Lower lobe of right lung (tissue), 2 donors: ENCODE data around the gene FAM9A. TPM values are rescaled to one million over a fixed set of nuclear protein-coding genes. Genes with fewer than 3 reads are reported as not detected.

ENCODE experiments used
- ATAC-seq, 2 donors: fragments of 200-7000 bp; cut with Tn5 transposase; one replicate each; pipeline ENCODE4 v1.9.1; 2020 to 2022; ENCODE audit warnings: mild to moderate bottlenecking in 2 of 2, moderate library complexity in 2 of 2
- DNase-seq: peaks from one replicate; pipeline ENCODE4 v3.0.0-alpha.2; 2020
- H3K27ac ChIP-seq: fragments of 200-600 bp; one replicate; pipeline ENCODE4 v1.8.0; 2022
- H3K27me3 ChIP-seq: fragments of 200-600 bp; one replicate; pipeline ENCODE4 v1.8.0; 2022; ENCODE audit warnings: low read depth
- H3K36me3 ChIP-seq: fragments of 200-600 bp; one replicate; pipeline ENCODE4 v1.8.0; 2022; ENCODE audit warnings: mild to moderate bottlenecking
- H3K4me1 ChIP-seq: fragments of 200-600 bp; one replicate; pipeline ENCODE4 v1.8.0; 2022
- H3K4me3 ChIP-seq: fragments of 200-600 bp; one replicate; pipeline ENCODE4 v1.8.0; 2022; ENCODE audit warnings: mild to moderate bottlenecking
- H3K9me3 ChIP-seq: fragments of 200-600 bp; one replicate; pipeline ENCODE4 v1.8.0; 2022
- CTCF ChIP-seq: fragments of 200-600 bp; IDR thresholded peaks from one replicate; pipeline ENCODE4 v1.8.0; 2022; ENCODE audit warnings: antibody characterized with exemption, mild to moderate bottlenecking
- intact Hi-C: fragments of 100-400 bp; cut with DNase I; formaldehyde crosslinking; loops from one replicate; pipeline ENCODE4 v1.11.0; 2022
- total RNA-seq: library from RNA; stranded (reverse); fragmentation: NEBNext Ultra II Directional; extraction: Animal tissue kit (Norgen Biotek cat#: 25700); gene quantifications from one replicate; pipeline ENCODE4 v1.2.1, GENCODE V29; 2021
- donor health status: DM: no; HTN: yes; CAD: no; lungs with severe emphysema.

Gene FAM9A
- total RNA-seq, 1 donor from 2014 or later, result not detected

- Histone ChIP-seq H3K27me3 (no peaks in the 10 kb centered on the region), H3K27ac (no peak overlapping the region), H3K4me3 (no peak overlapping the region), H3K9me3 (no peaks in the 10 kb centered on the region), H3K4me1 (no peaks in the 10 kb centered on the region), H3K36me3 (no peaks in the 10 kb centered on the region)
- no peak for ATAC-seq
- DNase-seq, result no peak
- intact Hi-C loops, result no loop called here
- no peak for TF ChIP-seq CTCF
Observed at GRCh38 chrX:8755813-8756212, 45.4 kb downstream of the FAM9A start.

GRCh38 chrX:8755116-8755515 is 46.1 kb downstream of the FAM9A start:
- Histone ChIP-seq H3K27me3 (no peaks in the 10 kb centered on the region), H3K27ac (no peak overlapping the region), H3K36me3 (no peaks in the 10 kb centered on the region), H3K4me1 (no peaks in the 10 kb centered on the region), H3K9me3 (no peaks in the 10 kb centered on the region), H3K4me3 (no peak overlapping the region)
- intact Hi-C loops, result no loop called here
- no peak for DNase-seq
- ATAC-seq, result no peak
- TF ChIP-seq CTCF, result no peak

GRCh38 chrX:8749697-8750096 is 51.5 kb downstream of the FAM9A start:
- ATAC-seq (peak in 1 of 2 donors; percentile 62), DNase-seq (no peak)
- intact Hi-C loops, result no loop called here
- Histone ChIP-seq H3K4me3 (no peak overlapping the region), H3K27me3 (no peaks in the 10 kb centered on the region), H3K36me3 (no peaks in the 10 kb centered on the region), H3K27ac (no peak overlapping the region), H3K9me3 (no peaks in the 10 kb centered on the region), H3K4me1 (no peaks in the 10 kb centered on the region)
- TF ChIP-seq CTCF, result no peak

- H3K27me3 ChIP-seq, result no peaks in the 10 kb centered on the region
- no peak overlapping the region for H3K27ac ChIP-seq
- no peak overlapping the region for H3K4me3 ChIP-seq
- intact Hi-C loops, result no loop called here
- ATAC-seq (peak in 1 of 2 donors; percentile 74), DNase-seq (no peak)
- H3K36me3 ChIP-seq, result no peaks in the 10 kb centered on the region
- H3K4me1 ChIP-seq, result no peaks in the 10 kb centered on the region
- no peaks in the 10 kb centered on the region for H3K9me3 ChIP-seq
- TF ChIP-seq CTCF, result peak; percentile 44
Observed at GRCh38 chrX:8748855-8749254, 52.3 kb downstream of the FAM9A start.

GRCh38 chrX:8743126-8743732 is 58.0 kb downstream of the FAM9A start:
- H3K9me3 ChIP-seq, result no peaks in the 10 kb centered on the region
- intact Hi-C loops, result no loop called here
- DNase-seq, result peak; percentile 62
- TF ChIP-seq CTCF, result peak; percentile 58
- no peaks in the 10 kb centered on the region for H3K27me3 ChIP-seq
- ATAC-seq, result peak in 1 of 2 donors; percentile 64
- H3K27ac ChIP-seq, result no peak overlapping the region
- H3K36me3 ChIP-seq, result no peaks in the 10 kb centered on the region
- no peak overlapping the region for H3K4me3 ChIP-seq
- H3K4me1 ChIP-seq, result no peaks in the 10 kb centered on the region
